CD14-positive monocyte (primary cell): Measurements from ENCODE around the gene DPF3. TPM values are rescaled to one million over a fixed set of nuclear protein-coding genes. Genes with fewer than 3 reads are reported as not detected.

Source experiments
- DNase-seq, 3 donors: peaks; one replicate each; pipeline ENCODE4 v3.0.0-alpha.2; 2011 to 2022
- H2AFZ ChIP-seq: 2 replicates; pipeline ENCODE4 v1.6.0; 2012; ENCODE audit warnings: mild to moderate bottlenecking, low read depth, low read length, inconsistent platforms; ENCODE audit not compliant: insufficient read depth, poor library complexity, severe bottlenecking
- H3K27ac ChIP-seq, 2 donors: 1 replicate in 1 of 2; 2 replicates in 1 of 2; pipeline ENCODE4 v1.5.1; 2012 to 2013; ENCODE audit warnings: low read length in 2 of 2, control low read depth in 1 of 2, inconsistent platforms in 1 of 2, low read depth in 1 of 2, mild to moderate bottlenecking in 1 of 2
- H3K27me3 ChIP-seq, 2 donors: one replicate each; pipeline versions ENCODE4 v1.6.0 to v1.6.1; 2011 to 2013; ENCODE audit warnings: low read length in 2 of 2; ENCODE audit not compliant: control insufficient read depth in 2 of 2, insufficient read depth in 2 of 2
- H3K36me3 ChIP-seq, 2 donors: replicated peaks in 1 of 2; 1 replicate in 1 of 2; 2 replicates in 1 of 2; pipeline versions ENCODE4 v1.5.1 to v1.6.1; 2012 to 2013; ENCODE audit warnings: low read length in 2 of 2, control low read depth in 1 of 2, inconsistent platforms in 1 of 2, mild to moderate bottlenecking in 1 of 2; ENCODE audit not compliant: insufficient read depth in 2 of 2, control insufficient read depth in 1 of 2
- H3K4me1 ChIP-seq, 2 donors: 1 replicate in 1 of 2; 2 replicates in 1 of 2; pipeline versions ENCODE4 v1.5.1 to v1.6.1; 2012 to 2013; ENCODE audit warnings: low read length in 2 of 2, control low read depth in 1 of 2, inconsistent platforms in 1 of 2, mild to moderate bottlenecking in 1 of 2, moderate library complexity in 1 of 2; ENCODE audit not compliant: insufficient read depth in 2 of 2, control insufficient read depth in 1 of 2
- H3K4me2 ChIP-seq: replicated peaks from 2 replicates; pipeline ENCODE3; 2012; ENCODE audit warnings: low read length, moderate library complexity, mild to moderate bottlenecking; ENCODE audit not compliant: poor library complexity, severe bottlenecking; ENCODE audit errors: extremely low read depth
- H3K4me3 ChIP-seq, 3 experiments: fragments of 200-600 bp in 1 of 3; sonication (generic) in 1 of 3; replicated peaks in 1 of 3; 1 replicate in 2 of 3; 2 replicates in 1 of 3; pipeline ENCODE4 v1.5.1; 2011 to 2013; ENCODE audit warnings: low read length in 3 of 3, mild to moderate bottlenecking in 3 of 3, control low read depth in 2 of 3, low read depth in 2 of 3, inconsistent platforms in 1 of 3, moderate library complexity in 1 of 3
- H3K79me2 ChIP-seq: 2 replicates; pipeline ENCODE4 v1.6.0; 2012; ENCODE audit warnings: mild to moderate bottlenecking, control low read depth, inconsistent platforms, low read length, moderate library complexity; ENCODE audit not compliant: insufficient read depth
- H3K9ac ChIP-seq: 2 replicates; pipeline ENCODE4 v1.6.0; 2017; ENCODE audit warnings: low read length, mild to moderate bottlenecking; ENCODE audit not compliant: insufficient read depth, poor library complexity, severe bottlenecking
- H3K9me3 ChIP-seq, 2 donors: replicated peaks in 1 of 2; 1 replicate in 1 of 2; 2 replicates in 1 of 2; pipeline versions ENCODE4 v1.5.1 to v1.6.1; 2012 to 2013; ENCODE audit warnings: low read length in 2 of 2, control low read depth in 1 of 2; ENCODE audit not compliant: control insufficient read depth in 1 of 2, insufficient read depth in 1 of 2
- H4K20me1 ChIP-seq: 2 replicates; pipeline ENCODE4 v1.6.0; 2012; ENCODE audit warnings: mild to moderate bottlenecking, low read length, control low read depth, moderate library complexity; ENCODE audit not compliant: insufficient read depth
- H3K27ac Mint-ChIP-seq, 7 donors: one replicate each; pipeline ENCODE4 v1.8.0; 2020; ENCODE audit warnings: mild to moderate bottlenecking in 7 of 7, mixed read lengths in 7 of 7, moderate library complexity in 6 of 7, inconsistent platforms in 2 of 7
- H3K27me3 Mint-ChIP-seq, 3 donors: one replicate each; pipeline ENCODE4 v1.8.0; 2021 to 2022; ENCODE audit warnings: low read depth in 3 of 3, mild to moderate bottlenecking in 3 of 3, mixed read lengths in 3 of 3, moderate library complexity in 3 of 3, inconsistent platforms in 1 of 3
- H3K36me3 Mint-ChIP-seq, 2 donors: one replicate each; pipeline ENCODE4 v1.8.0; 2020; ENCODE audit warnings: mixed read lengths in 2 of 2, inconsistent platforms in 1 of 2, mild to moderate bottlenecking in 1 of 2
- H3K4me1 Mint-ChIP-seq: one replicate; pipeline ENCODE4 v1.8.0; 2020; ENCODE audit warnings: mild to moderate bottlenecking, mixed read lengths
- H3K4me3 Mint-ChIP-seq, 2 donors: one replicate each; pipeline ENCODE4 v1.8.0; 2020; ENCODE audit warnings: mild to moderate bottlenecking in 2 of 2, mixed read lengths in 2 of 2, moderate library complexity in 1 of 2
- H3K9me3 Mint-ChIP-seq, 7 donors: one replicate each; pipeline ENCODE4 v1.8.0; 2020 to 2022; ENCODE audit warnings: mixed read lengths in 7 of 7, mild to moderate bottlenecking in 6 of 7, moderate library complexity in 6 of 7, inconsistent platforms in 2 of 7
- CTCF ChIP-seq: fragments of 200-600 bp; IDR thresholded peaks from one replicate; pipeline ENCODE4 v1.8.0; 2022; ENCODE audit warnings: antibody characterized with exemption, mild to moderate bottlenecking
- WGBS: methylation state at CpG from one replicate; pipeline ENCODE4 v1.1.5; 2013; ENCODE audit warnings: missing lambda C conversion rate; ENCODE audit not compliant: insufficient coverage; 5-methylcytosine and 5-hydroxymethylcytosine counted together
- intact Hi-C, 2 donors: fragments of 100-400 bp; cut with micrococcal nuclease; formaldehyde crosslinking; loops; one replicate each; pipeline versions ENCODE4 v1.15.0 to v1.15.1; 2023
- polyA plus RNA-seq, 3 donors: library from polyadenylated mRNA; depleted of rRNA in 1 of 3; unstranded in 2 of 3; stranded (reverse) in 1 of 3; fragments of 300-500 nt in 2 of 3; fragments of >200 nt in 1 of 3; fragmentation: Illumina TruSeq in 2 of 3; gene quantifications; 1 replicate in 2 of 3; 2 replicates in 1 of 3; pipeline ENCODE4 v1.2.3, GENCODE V29; 2012 to 2021

The DPF3 gene
- polyA plus RNA-seq, 3 donors: 0.33 to 0.39 TPM; not detected in 1

DNA sequence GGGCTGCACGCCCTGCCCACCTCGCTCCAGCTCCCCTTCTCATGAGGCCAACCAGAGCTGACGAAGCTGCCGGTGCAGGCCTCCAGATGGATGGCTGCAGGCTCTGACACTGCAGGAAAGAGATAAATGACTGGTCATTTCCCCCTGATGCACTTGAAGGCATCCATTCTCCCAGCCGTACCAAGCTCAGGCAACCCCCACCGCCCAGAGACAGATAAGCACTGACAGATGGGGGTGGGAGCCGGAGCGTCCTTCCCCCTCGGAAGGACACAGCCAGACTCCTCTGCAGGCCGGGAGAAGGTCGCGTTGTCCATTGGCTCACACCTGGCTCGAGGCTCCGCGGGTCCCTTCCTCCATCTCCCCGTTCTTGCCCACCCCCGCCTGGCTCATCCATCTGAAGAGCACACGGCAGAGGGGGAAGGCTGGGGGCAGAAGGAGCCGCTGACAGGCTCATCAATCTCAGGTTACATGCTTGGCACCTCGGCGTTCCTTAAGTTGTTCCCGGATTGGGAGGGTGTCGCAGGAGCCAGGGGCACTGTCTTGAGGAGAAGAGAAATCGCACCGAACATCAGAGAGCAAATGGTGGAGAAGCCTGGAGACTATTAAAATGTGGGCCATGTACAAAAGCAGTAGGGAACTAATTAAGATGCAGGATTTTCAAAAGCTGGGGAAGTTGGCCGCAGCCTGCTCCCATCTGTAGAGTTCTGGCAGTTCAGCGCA lies 151.6 kb downstream of the DPF3 start:
- H3K27ac Mint-ChIP-seq: no peak overlapping the region
- no peak overlapping the region for H3K4me3 Mint-ChIP-seq
- no peak overlapping the region for H3K4me3 ChIP-seq

DNA sequence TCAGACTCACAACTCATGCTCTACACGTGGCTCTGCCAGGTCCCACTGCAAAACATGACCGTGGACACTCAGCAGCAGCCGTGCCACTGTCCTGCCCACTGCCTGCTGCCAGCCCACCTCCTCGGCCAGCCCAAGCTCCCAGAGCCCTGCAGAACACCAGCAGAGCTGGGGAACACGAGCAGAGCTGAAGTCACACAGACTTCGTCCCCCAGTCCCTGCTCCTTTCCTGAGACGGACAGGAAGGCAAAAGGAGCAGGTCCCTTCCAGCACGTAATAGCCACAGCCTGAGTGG lies 152.1 kb downstream of the DPF3 start:
- no peak overlapping the region for H2AFZ ChIP-seq
- H3K4me2 ChIP-seq: no peak overlapping the region
- H4K20me1 ChIP-seq: no peaks in the 10 kb centered on the region
- no peaks in the 10 kb centered on the region for H3K4me1 Mint-ChIP-seq
- H3K27me3 Mint-ChIP-seq: peaks cover 1 to 5% (median 4%) of the 10 kb centered on the region in 3 donors
- H3K27ac ChIP-seq: no peak overlapping the region
- H3K36me3 ChIP-seq: no peaks in the 10 kb centered on the region
- TF ChIP-seq CTCF: no peak
- no peaks in the 10 kb centered on the region for H3K9me3 ChIP-seq
- no peak overlapping the region for H3K4me3 Mint-ChIP-seq
- H3K9ac ChIP-seq: no peak overlapping the region
- H3K27ac Mint-ChIP-seq: no peak overlapping the region
- no peaks in the 10 kb centered on the region for H3K9me3 Mint-ChIP-seq
- H3K36me3 Mint-ChIP-seq: no peaks in the 10 kb centered on the region
- 78% methylated on average over 8 of the region's 8 CpGs for WGBS
- no peaks in the 10 kb centered on the region for H3K27me3 ChIP-seq
- no peaks in the 10 kb centered on the region for H3K79me2 ChIP-seq
- intact Hi-C loops: no loop called here
- no peaks in the 10 kb centered on the region for H3K4me1 ChIP-seq
- no peak for DNase-seq
- H3K4me3 ChIP-seq: no peak overlapping the region

More for the DNA sequence above, 151.6 kb downstream of the DPF3 start:
- no peak for TF ChIP-seq CTCF
- Histone ChIP-seq H3K4me2 (no peak overlapping the region), H3K9ac (no peak overlapping the region), H3K79me2 (no peaks in the 10 kb centered on the region), H3K27ac (no peak overlapping the region), H3K36me3 (no peaks in the 10 kb centered on the region), H3K4me1 (no peaks in the 10 kb centered on the region), H4K20me1 (no peaks in the 10 kb centered on the region), H2AFZ (no peak overlapping the region), H3K9me3 (no peaks in the 10 kb centered on the region), H3K27me3 (no peaks in the 10 kb centered on the region)
- Mint-ChIP-seq H3K27me3 (peaks cover 1 to 2% (median 2%) of the 10 kb centered on the region in 3 donors), H3K4me1 (no peaks in the 10 kb centered on the region), H3K36me3 (no peaks in the 10 kb centered on the region), H3K9me3 (peaks cover 0 to 1% (median 0%) of the 10 kb centered on the region in 7 donors)
- DNase-seq: no peak
- intact Hi-C loops: no loop called here
- WGBS: 82% methylated on average over 21 of the region's 27 CpGs
